Nucleus accumbens (tissue), 56 donors: ENCODE measurements around the gene TLK2.
A peak's percentile ranks its signal among the peaks of the same experiment; 100 is the strongest.
"Not testable (repeated sequence)": the region's sequence is repeated elsewhere in the genome, so short reads cannot be mapped to it uniquely, and the experiment has no call there.

Source experiments
- DNase-seq, 56 donors: peaks; one replicate each; lab custom pipeline; 2025; lab: John Stamatoyannopoulos, UW

The TLK2 gene

DNA sequence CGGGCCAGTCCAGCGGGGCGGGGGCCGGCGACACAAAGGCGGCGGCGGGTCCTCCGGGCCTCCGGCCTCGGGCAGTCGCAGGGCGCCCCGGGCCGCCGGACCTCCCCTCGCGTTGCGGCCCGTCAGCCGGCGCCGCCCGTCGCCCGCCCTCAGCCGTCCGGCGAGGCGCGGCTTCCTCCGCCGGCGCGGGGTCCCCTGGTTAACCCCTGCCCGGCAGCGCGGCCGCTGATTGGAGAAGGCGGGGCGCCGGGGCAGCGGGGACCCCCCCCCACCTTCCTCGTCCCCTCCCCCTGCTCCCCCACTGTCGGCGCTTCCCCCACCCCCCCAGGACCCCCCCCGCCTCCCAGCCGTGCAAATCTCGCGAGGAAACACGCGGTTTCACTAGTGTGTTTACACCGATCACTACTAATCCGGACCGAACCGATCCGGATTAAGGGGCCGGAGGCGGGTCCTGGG is at the start of gene TLK2:
TLK2 (plus strand) TSS at position 402 of the 456 bp plus-strand sequence. CDS start 2,301 bp downstream, outside the sequence.
- peak in 51 of 56 donors; percentile 10 to 79 (median 57) for DNase-seq

DNA sequence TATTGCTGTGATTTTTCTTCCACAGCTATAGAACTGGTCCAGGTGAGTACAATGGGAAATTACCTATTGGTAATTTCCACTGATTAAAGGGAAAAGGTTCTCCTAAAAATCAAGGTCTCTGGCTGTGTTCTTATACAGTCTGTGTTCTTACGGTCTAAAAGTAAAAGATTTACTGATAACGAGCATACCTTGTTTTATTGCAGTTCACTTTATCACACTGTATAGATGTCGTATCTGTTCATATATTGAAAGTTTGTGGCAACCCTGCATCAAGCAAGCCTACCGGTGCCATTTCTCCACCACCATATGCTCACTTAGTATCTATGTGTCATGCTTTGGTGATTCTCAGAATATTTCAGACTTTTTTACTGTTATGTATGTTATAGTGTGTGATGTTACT is 43.4 kb upstream of the TLK2 start:
- not testable (repeated sequence) for DNase-seq

DNA sequence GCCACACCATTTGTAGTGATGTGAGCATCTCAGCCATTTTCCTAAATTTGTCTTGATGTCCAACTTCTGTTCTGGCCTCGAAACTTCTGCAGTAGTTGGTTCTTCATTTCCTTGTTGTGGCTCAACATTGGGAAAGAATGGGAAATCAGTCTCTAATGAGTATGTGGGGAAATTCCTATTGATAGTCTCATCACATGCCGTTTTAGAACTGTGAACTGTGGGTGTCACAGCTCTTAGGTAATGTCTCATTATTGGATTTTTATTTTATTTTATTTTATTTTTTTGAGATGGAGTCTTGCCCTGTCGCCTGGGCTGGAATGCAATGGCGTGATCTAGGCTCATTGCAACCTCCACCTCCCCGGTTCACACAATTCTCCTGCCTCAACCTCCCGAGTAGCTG is 37.4 kb upstream of the TLK2 start:
- not testable (repeated sequence) for DNase-seq

DNA sequence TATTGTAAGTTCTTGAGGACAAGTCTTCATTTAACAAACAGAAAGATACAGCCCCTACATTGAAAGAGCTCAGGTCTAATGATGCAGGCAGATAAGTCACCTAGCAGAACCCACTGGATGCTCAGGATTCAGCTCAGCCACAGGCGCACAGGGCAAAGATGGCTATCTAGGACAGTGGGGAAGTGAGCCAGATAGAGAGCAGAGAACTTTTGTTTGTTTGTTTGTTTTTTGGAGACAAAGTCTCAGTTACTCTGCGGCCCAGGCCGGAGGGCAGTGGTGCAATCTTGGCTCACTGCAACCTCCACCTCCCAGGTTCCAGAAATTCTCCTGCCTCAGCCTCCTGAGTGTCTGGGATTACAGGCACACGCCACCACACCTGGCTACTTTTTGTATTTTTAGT is 34.6 kb upstream of the TLK2 start:
- DNase-seq, result no peak

DNA sequence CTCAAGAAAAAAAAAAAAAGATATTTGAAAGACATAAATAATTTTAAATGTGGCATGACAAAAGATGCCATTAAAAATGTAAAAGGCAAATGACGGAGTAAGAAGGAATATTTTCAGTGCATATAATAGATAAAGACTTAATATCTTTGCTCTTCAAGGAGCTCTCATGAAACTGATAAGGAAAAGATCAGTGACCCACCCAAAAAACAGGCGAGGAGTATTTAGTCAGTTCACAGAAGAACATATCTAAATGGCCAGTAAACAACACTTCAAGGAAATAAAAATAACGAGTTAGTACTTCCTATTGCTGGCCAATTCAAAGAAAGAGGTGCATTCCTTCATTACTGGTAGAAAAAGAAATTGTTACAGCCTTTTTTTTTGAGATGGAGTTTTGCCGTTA is 32.8 kb upstream of the TLK2 start:
- not testable (repeated sequence) for DNase-seq

DNA sequence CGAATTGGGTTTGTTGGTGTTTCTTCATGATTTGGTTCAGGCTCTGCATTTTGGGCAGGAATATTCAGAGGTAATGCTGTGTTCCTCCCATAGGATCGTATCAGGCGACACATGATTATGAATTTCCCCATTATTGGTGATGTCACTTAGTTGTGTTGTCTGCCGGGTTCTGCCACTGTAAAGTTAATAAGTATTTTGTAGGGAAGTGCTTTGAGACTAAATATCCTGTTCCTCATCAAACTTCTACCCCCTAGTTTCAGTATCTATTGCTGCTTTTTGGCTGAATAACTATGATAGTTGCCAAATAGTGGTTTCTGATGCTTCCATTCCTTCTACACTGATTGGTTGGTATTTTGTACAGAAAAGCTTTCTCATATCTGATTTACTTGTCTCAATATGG is 26.4 kb upstream of the TLK2 start:
- not testable (repeated sequence) for DNase-seq

DNA sequence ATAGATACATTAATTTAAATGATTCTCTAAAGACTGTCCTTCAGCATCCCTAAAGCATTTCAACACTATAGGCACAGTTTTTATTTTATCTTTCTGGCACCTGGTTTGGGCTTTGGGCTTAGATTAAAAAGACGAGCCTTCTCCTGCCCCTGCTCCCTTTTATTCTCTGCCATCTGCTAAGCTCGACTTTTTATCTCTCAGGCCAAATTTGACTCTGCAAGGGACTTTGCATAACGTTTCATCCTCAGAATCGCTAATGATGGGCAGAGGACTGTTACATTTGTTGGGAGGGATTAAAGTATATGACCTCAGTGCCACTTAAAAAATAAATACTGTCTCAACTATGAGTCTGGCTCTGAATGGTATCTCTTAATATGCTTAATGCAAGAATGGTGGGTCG is 25.6 kb upstream of the TLK2 start:
- DNase-seq, result not testable (repeated sequence)

DNA sequence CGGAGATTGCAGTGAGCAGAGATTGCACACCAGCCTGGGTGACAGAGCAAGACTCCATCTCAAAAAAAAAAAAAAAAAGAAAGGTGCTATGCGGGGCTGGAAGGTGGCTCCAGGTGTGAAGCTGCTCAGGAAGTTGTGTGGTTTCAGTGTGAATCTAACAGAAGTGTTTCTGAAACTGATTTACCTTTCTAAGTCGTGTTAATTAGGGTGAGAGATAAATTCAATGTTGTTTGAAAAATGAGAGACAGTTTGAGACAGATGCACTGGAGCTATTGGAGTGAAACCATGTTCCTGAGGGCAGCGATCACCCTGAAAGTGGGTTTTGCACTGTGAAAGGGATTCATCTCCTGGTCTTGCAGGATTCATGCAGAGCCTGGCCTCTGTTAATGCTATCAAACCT is 25.0 kb upstream of the TLK2 start:
- not testable (repeated sequence) for DNase-seq

DNA sequence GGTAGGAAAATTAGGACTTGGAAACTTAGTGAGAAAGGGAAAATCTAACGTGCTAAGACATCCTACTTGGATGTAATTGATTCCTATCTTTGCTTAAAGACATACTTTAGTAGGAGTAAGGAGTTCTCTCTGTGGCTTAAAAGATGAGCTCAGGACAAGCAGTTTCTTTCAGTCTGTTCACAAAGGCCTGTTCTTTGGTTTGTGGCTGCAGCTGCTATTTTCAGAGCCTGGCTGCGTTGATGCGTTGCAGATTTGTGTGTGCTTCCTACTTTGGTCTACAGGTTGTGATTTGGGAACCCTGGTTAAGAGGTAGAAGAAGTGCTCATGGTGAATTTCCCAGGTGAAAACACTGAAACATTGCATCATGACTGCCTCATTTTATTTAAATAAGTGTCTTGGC is 24.5 kb upstream of the TLK2 start:
- DNase-seq, result peak in 4 of 56 donors; percentile 1 to 8 (median 6)

DNA sequence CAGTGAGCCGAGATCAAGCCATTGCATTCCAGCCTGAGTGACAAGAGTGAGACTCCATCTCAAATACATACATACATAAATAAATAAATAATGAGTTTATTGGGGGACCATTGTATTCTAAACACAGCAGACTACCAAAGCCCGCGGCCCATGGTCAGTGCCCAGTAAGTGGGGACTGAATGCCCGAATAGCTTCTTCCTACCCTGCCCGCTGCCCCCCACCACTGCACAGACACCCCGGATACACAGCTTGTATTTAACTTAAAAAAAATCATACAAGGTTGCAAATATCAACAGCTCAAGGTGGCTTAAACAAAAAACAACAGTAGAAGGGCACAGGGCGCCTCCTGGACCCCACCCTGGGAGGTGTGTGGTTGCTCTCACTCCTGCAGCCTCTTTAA is 22.6 kb upstream of the TLK2 start:
- no peak for DNase-seq

DNA sequence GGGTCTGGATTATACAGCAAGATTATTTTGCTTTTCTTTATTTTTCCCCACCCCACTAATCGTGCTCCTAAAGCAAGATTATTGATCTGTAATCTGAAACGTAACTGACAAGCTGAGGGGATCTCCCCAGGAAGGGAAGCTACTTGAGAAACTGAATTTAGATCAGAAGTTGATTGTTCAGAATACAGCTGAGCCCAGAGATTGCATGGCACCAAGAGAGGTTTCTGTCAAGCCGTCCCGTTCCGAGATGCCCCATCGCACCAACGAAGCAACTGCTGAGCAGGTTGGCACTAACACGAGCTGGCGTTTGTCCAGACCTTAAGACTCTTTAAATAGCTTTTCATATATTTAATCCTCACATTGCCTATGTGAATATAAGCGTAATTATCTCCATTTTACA is 20.1 kb upstream of the TLK2 start:
- not testable (repeated sequence) for DNase-seq

DNA sequence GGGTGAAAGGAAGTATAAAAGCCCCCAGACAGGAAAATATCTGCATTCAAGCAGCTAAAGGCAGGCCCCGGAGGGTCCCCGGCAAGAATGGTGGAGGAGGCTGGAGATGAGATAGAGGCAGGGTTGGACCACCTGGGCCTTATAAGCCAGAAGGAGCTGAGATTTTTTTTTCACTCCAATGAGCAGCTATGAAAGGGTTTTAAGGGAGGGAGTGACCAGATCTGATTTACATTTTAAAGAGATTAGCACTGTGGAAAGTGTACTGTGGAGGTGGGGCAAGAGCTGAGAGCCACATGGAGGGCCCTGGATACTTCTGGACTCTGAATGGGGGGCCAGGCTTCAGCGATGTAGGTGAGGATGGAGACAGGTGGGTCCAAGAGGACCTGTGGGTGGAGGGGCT is 14.2 kb upstream of the TLK2 start:
- not testable (repeated sequence) for DNase-seq

DNA sequence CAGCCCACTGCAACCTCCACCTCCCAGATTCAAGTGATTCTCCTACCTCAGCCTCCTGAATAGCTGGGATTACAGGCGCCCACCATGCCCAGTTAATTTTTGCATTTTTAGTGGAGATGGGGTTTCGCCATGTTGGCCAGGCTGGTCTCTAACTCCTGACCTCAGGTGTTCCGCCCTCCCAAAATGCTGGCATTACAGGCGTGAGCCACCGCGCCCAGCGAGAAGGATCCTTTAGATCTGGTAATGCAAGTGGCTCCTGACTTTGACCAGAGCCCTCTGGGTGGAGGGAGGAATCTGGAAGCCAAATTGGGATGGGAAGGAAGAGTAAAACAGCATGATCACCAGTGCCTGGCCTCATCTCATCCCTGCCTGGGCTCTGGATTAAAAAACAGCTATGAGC is 13.4 kb upstream of the TLK2 start:
- not testable (repeated sequence) for DNase-seq

DNA sequence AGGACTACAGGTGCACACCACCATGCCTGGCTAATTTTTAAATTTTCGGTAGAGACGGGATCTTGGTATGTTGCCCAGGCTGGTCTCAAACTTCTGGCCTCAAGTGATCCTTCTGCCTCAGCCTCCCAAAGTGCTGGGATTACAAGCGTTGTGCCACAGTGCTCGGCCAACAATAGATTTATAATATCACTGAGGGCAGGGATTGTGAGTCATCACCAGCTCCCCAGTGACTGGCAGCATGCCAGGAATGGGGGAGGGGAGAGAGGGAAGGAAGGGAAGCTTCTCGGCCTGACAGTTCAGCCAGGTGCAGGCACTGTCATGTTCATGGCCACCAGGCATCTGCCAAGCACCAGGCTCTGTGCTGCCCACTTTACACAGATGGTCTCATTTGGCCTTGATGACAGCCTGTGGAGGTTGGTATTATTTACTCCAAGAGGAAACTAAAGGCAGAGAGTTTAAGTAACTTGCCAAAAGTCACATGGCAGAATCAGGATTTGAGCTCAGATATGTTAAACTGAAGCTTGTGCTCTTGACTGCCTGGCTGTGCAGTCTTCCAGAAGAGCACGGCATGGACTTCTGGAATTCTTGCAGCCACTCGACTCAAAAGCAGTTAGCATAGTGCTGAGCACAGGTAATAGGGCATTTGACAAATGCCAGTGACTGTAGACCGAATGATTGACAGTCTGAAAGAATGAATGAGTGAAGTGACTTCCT is 7.8 kb upstream of the TLK2 start:
- DNase-seq, result peak in 27 of 56 donors; percentile 3 to 79 (median 22)

DNA sequence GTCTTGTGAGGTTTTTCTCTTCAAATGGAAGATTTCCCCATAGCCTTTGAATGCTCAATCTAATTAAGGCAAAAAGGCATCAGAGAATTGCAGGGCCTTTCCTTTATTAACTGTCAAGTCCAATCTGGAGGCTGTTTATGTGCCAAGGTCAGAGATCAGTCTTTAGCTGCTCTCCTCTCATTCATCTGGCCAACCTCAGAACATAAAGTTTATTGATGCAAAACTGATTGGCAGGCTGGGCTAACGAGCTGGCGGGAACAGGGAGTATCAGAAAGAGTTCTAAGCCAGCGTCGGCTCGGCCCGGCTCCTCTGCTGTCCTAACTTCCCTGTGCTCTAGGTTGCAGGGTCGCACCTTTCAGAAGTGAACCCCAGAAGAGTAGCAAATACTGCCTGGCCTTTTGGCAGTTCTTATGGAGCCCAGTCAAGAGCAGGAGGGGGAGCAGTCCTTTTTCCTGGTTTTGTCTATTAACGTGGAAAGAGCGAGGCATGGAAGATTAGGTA is 7.2 kb upstream of the TLK2 start:
- DNase-seq, result not testable (repeated sequence)

DNA sequence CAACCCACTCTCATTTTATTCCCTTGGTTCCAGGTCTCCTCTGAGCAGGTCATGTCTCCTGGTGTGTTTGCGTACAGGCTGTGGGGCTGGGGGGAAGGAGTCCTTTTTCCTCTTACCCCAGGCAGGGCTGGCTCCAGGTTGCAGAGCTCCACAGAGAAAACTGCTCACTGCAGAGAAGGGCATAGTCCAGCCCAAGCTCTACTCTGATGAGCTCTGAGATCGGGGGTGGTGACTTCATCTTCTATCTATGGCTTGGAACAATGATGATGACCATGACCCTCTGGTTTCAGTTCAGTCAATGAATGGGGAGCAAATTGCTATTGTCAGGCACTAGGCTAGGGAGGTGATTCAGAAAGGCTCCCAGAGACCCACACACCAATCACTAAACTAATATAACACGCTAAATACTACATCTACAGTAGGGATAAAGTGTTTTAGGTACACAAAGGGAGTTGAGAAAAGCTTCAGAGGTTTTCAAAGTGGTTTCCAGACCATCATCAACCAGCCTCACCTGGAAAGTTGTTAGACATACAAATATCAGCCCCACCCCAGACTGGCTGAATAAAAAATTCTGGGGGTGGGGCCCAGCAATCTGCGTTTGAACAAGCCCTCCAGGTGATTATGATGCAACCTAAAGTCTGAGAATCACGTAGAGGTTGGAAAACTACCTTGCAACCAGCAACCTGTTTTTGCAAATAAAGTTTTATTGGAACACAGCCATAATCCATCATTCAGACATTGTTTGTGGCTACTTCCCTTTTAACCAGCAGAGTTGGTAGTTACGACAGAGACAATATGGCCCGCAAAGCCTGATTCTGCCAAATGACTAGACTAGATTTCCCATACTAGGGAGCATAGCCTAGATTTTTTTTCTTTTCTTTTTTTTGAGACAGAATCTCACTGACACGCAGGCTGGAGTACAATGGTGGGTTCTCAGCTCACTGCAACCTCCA is 5.3 kb upstream of the TLK2 start:
- peak in 2 of 56 donors; percentile 6 to 21 for DNase-seq

DNA sequence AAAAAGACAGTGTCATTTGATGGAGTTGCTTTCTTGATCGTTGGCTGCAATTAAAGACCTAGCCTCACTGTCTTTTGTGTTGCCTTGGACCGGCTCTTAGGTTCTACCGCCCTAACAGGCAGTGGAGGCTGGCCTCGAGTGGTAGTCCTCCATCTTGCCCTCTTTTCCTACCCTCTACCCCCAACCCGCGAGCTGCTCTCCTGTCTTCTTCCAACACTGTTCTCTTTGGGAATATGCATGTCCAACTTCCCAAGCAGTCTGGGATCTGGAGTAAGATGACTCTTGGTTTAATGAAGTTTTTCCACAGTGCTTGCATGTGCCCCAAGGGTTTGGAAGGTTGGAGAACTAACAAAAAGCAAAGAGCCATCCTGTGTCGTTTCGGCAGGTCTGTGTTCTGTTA is 1.5 kb upstream of the TLK2 start:
- not testable (repeated sequence) for DNase-seq

DNA sequence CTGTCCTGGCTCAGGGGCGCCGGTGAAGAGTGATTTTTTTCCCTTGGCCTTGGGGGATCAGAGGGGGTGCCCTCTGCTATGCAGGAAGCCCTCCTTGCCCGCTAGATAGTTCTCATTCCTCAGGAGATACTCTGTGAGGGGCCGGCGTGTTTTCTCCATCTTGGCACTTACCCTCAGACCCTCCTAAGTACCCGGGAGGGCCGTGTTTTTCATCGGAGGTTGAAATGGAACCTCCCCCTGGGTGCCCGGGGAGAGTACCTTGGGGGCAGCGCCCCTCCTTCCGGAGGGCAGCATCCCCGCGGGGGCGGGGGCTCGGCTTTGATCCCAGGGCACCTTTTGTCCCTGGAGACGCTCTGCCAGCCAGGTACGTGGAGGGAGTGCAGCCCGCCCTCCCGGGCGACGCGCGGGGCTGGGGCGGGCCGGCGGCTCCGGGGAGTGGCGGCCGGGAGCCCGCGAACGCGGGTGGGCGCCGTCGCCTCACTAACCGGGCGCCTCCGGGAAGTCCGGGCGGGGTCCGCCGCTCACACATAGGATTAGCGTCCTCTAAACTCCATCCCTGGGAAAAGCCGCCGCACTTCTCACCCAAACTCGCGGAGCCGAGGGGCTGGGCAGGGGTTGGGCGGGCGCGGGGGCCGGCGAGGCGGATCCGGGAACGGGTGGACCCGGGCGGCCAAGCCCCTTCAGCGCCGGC is 762 bp upstream of the TLK2 start:
- DNase-seq, result peak in 36 of 56 donors; percentile 15 to 71 (median 44)

DNA sequence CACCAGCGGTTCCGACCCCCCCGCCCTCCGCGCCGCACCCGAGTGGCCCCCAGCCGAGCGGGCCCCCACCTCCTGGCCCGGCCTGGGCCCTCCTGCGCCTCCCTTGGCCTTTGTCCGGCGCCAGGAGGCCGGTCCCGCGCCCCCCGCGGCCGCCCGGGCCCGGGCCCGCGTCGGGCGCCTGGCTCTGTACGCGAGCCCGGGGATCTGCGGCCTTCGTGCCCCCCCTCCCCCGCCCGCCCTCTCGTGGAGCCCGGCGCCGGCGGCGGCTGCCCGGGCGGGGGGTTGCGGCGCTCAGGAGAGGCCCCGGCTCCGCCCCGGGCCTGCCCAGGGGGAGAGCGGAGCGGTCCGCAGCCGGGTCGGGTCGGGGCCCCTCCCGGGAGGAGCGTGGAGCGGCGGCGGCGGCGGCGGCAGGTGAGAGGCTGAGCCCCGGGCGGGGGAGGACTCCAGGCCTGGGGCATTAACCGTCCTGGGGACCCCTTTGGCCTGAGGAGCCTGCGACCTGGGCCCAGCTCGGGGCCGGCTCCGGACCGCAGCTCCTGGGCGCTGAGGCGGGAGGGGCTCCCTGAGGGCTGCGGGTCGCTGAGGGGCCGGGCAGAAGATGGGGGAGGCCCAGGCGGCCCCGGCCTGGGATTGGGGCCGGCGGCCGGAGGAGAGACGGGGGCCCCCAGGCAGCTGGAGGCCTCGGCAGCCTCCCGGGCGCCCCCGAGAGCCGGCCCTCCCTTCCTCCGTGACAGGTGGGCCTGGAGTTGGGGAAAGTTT is 434 bp downstream of the TLK2 start:
- DNase-seq, result peak in 24 of 56 donors; percentile 3 to 69 (median 42)
